Mammary epithelial cell (primary cell): ENCODE data around the gene VTA1.

Experiments
- EZH2 ChIP-seq: IDR thresholded peaks from 2 replicates; pipeline ENCODE4 v1.6.1; 2012; ENCODE audit warnings: low read length, inconsistent platforms, borderline replicate concordance
- TF ChIP-seq, protein P1 (sequence below), 2 donors: IDR thresholded peaks in 1 of 2; conservative IDR thresholded peaks in 1 of 2; 2 replicates each; pipeline ENCODE4 v1.5.1; 2011 to 2012; ENCODE audit warnings: inconsistent platforms in 2 of 2, low read length in 2 of 2, mild to moderate bottlenecking in 2 of 2, control low read depth in 1 of 2, low read depth in 1 of 2; ENCODE audit not compliant: insufficient read depth in 1 of 2; ENCODE audit errors: extremely low read depth in 1 of 2

DNA sequence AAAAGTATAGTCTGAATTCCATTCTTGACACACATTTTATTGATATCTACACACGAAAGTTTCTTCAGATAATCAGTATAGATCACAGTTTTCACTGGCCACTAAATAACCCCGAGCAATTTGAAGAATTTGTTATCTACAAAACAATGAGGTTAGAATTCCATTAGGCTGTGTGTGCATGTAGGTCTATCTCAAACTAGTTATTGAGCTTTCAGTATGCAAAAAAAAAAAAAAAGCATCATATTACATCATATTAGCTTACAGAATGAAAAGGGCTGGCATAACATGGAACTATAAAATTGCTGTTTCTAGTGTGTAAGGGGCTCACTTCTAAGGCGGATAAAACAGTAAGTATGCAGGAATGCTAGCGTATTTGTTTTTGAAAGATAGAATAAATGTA lies 95.2 kb downstream of the VTA1 start:
- TF ChIP-seq, protein P1, sequence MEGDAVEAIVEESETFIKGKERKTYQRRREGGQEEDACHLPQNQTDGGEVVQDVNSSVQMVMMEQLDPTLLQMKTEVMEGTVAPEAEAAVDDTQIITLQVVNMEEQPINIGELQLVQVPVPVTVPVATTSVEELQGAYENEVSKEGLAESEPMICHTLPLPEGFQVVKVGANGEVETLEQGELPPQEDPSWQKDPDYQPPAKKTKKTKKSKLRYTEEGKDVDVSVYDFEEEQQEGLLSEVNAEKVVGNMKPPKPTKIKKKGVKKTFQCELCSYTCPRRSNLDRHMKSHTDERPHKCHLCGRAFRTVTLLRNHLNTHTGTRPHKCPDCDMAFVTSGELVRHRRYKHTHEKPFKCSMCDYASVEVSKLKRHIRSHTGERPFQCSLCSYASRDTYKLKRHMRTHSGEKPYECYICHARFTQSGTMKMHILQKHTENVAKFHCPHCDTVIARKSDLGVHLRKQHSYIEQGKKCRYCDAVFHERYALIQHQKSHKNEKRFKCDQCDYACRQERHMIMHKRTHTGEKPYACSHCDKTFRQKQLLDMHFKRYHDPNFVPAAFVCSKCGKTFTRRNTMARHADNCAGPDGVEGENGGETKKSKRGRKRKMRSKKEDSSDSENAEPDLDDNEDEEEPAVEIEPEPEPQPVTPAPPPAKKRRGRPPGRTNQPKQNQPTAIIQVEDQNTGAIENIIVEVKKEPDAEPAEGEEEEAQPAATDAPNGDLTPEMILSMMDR (conservative IDR thresholded peaks at IDR 0.05 in 1 of 2, IDR thresholded peaks at IDR 0.05 in 1 of 2; ENCODE audit: extremely low read depth in 1 of 2, insufficient read depth in 1 of 2, low read depth in 1 of 2, low read length in 2 of 2): no peak
- TF ChIP-seq EZH2: no peak
